Psoas muscle (tissue), 8 donors: ENCODE measurements around the gene CDKN2B-AS1. TPM values are rescaled to one million over a fixed set of nuclear protein-coding genes. Genes with fewer than 3 reads are reported as not detected.
A peak's percentile ranks its signal among the peaks of the same experiment; 100 is the strongest.
"Not testable (repeated sequence)": the region's sequence is repeated elsewhere in the genome, so short reads cannot be mapped to it uniquely, and the experiment has no call there.

Source experiments
- ATAC-seq, 4 donors: fragments of 200-7000 bp; cut with Tn5 transposase; one replicate each; pipeline ENCODE4 v1.9.1; 2020; ENCODE audit warnings: moderate library complexity in 3 of 4, mild to moderate bottlenecking in 2 of 4
- DNase-seq, 2 donors: peaks; one replicate each; pipeline ENCODE4 v3.0.0-alpha.2; 2020
- H3K27ac ChIP-seq: fragments of 200-600 bp; one replicate; pipeline ENCODE4 v1.8.0; 2022
- H3K27me3 ChIP-seq, 3 donors: fragments of 200-600 bp in 1 of 3; one replicate each; pipeline versions ENCODE4 v1.6.1 to v1.8.0; 2013 to 2022; ENCODE audit warnings: low read length in 2 of 3, mild to moderate bottlenecking in 2 of 3, moderate library complexity in 1 of 3; ENCODE audit not compliant: insufficient read depth in 3 of 3
- H3K36me3 ChIP-seq, 2 donors: fragments of 200-600 bp in 1 of 2; one replicate each; pipeline versions ENCODE4 v1.6.1 to v1.8.0; 2013 to 2022; ENCODE audit warnings: low read depth in 1 of 2, mild to moderate bottlenecking in 1 of 2, moderate library complexity in 1 of 2; ENCODE audit not compliant: insufficient read depth in 1 of 2
- H3K4me1 ChIP-seq: fragments of 200-600 bp; one replicate; pipeline ENCODE4 v1.8.0; 2022
- H3K4me3 ChIP-seq: fragments of 200-600 bp; one replicate; pipeline ENCODE4 v1.8.0; 2022; ENCODE audit warnings: mild to moderate bottlenecking
- H3K9me3 ChIP-seq: fragments of 200-600 bp; one replicate; pipeline ENCODE4 v1.8.0; 2022
- WGBS, 3 donors: extraction: QIAGEN DNeasy Blood & Tissue Kit; methylation state at CpG; one replicate each; pipeline versions ENCODE4 v1.1.6 to v1.1.7; 2013; 5-methylcytosine and 5-hydroxymethylcytosine counted together
- intact Hi-C, 2 donors: fragments of 100-400 bp; cut with DNase I; formaldehyde crosslinking; loops; one replicate each; pipeline versions ENCODE4 v1.11.0 to v1.14.2; 2022
- long read RNA-seq, 2 donors: library from polyadenylated mRNA; unstranded; transcript quantifications; one replicate each; pipeline ENCODE4 v2.0.0, GENCODE V29; 2021
- polyA plus RNA-seq, 3 donors: library from polyadenylated mRNA; stranded (reverse); fragments of 200-250 nt; gene quantifications; one replicate each; pipeline ENCODE4 v1.2.3, GENCODE V29; 2013
- total RNA-seq, 4 donors: library from RNA; stranded (reverse); fragmentation: NEBNext Ultra II Directional in 2 of 4; extraction: Animal tissue kit (Norgen Biotek cat#: 25700) in 2 of 4; gene quantifications; one replicate each; pipeline versions ENCODE4 v1.2.1 to v1.2.4, GENCODE V29; 2021 to 2023
- TF ChIP-seq, protein P1 (sequence below): fragments of 200-600 bp; IDR thresholded peaks from one replicate; pipeline ENCODE4 v1.8.0; 2022; ENCODE audit warnings: antibody characterized with exemption
- donor health status: healthy with polysubstance abuse.
- donor health status: DM: no; HTN: no; CAD: no; lungs with moderate emphysema.
- donor health status: Bipolar disorder and iron deficiency.
- donor health status: healthy.
- donor health status: DM: yes; HTN: yes; CAD: no.
- donor health status: DM: no; HTN: no; CAD: no.
- donor health status: DM: no; HTN: no; CAD: no.
- donor health status: DM: yes; HTN: yes; CAD: no.

CDKN2B-AS1 gene
- under 1 TPM in 1 of 4 donors, not detected in 3; 0.40 TPM for total RNA-seq
- polyA plus RNA-seq: not detected
- long read RNA-seq, donor 1: 0 reads
- long read RNA-seq, donor 2, partial matches to known transcripts: 0 of 1 reads
- long read RNA-seq, donor 2, other reads (novel, unspliced or antisense): 1 of 1 reads

DNA sequence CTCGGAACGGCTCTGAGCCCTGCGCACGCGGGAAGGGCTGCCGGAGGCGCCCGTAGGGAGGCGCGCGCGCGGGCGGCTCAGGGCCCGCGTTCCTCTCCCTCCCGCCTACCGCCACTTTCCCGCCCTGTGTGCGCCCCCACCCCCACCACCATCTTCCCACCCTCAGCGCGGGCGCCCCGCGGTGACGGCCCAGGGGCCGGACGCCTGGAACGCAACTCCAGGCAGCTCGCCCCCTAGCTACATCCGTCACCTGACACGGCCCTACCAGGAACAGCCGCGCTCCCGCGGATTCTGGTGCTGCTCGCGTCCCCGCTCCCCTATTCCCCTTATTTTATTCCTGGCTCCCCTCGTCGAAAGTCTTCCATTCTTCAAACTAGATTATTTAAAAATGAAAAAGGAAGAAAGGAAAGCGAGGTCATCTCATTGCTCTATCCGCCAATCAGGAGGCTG is at the start of gene CDKN2B-AS1:
Gene CDKN2B-AS1, plus strand, starts transcription at position 236 of the 450 bp plus-strand sequence.
- DNase-seq (peak; percentile 41 to 63), ATAC-seq (peak; percentile 59 to 73 (median 68))
- 0% methylated on average over 16 to 43 of the region's 43 CpGs for WGBS, 3 donors
- Histone ChIP-seq H3K27ac (peak within 1 kb of the TSS; percentile 60), H3K27me3 (peaks cover 0 to 29% (median 13%) of the 10 kb centered on the region in 3 donors), H3K9me3 (no peaks in the 10 kb centered on the region), H3K4me1 (peaks cover 5% of the 10 kb centered on the region), H3K36me3 (no peaks in the 10 kb centered on the region), H3K4me3 (peak within 1 kb of the TSS; percentile 98)
- TF ChIP-seq, protein P1, sequence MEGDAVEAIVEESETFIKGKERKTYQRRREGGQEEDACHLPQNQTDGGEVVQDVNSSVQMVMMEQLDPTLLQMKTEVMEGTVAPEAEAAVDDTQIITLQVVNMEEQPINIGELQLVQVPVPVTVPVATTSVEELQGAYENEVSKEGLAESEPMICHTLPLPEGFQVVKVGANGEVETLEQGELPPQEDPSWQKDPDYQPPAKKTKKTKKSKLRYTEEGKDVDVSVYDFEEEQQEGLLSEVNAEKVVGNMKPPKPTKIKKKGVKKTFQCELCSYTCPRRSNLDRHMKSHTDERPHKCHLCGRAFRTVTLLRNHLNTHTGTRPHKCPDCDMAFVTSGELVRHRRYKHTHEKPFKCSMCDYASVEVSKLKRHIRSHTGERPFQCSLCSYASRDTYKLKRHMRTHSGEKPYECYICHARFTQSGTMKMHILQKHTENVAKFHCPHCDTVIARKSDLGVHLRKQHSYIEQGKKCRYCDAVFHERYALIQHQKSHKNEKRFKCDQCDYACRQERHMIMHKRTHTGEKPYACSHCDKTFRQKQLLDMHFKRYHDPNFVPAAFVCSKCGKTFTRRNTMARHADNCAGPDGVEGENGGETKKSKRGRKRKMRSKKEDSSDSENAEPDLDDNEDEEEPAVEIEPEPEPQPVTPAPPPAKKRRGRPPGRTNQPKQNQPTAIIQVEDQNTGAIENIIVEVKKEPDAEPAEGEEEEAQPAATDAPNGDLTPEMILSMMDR: no peak
- intact Hi-C loops: loop anchor here in 1 of 2 donors (10.0 kb wide), 2 partner anchors 60 to 120 kb away; no protein-coding TSS in a partner anchor

DNA sequence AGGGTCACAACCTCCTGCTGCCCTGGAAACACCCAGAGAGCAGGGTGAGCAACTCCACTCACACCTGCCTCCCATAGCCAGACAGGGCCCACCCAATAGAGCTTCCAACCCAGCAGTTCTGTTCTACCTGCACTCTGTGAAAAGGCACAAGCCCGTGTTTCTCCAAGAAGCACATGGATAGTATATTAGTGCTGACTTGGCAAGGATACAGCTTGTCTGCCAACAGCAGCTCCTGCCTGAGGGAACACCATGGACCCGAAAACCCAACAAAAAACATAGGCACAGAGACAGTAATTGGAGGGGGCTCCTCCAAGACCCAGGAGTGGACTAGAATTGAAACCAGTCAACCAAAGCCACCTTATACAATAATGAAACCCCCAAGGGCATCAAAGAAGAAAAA is 49.0 kb upstream of the CDKN2B-AS1 start:
- no peak for ATAC-seq
- no peak for DNase-seq
- intact Hi-C loops: no loop called here
- no peak overlapping the region for H3K27ac ChIP-seq
- H3K27me3 ChIP-seq: peaks cover 0 to 5% (median 0%) of the 10 kb centered on the region in 3 donors
- H3K4me1 ChIP-seq: no peaks in the 10 kb centered on the region
- no peaks in the 10 kb centered on the region for H3K9me3 ChIP-seq
- 84 to 92% (median 86%) methylated on average over 2 of the region's 2 CpGs for WGBS, 3 donors
- TF ChIP-seq, protein P1: no peak
- no peaks in the 10 kb centered on the region for H3K36me3 ChIP-seq
- no peak overlapping the region for H3K4me3 ChIP-seq

DNA sequence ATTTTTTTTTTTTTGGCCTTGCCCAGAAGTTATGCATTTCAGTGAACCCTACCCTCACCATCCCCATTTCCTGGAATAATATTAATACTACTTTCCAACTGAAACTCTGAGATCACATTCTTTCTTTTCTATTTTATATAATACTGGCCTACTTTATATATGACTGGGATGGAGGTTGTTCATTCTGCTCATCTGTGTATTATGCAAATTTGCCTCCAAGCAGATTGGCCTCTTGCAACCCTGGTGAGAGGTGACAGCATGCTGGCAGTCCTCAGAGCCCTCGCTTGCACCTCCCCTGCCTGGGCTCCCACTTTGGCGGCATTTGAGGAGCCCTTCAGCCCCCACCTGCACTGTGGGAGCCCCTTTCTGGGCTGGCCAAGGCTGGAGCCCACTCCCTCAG is 35.8 kb upstream of the CDKN2B-AS1 start:
- peaks cover 0 to 23% (median 2%) of the 10 kb centered on the region in 3 donors for H3K27me3 ChIP-seq
- no peak for DNase-seq
- WGBS, 3 donors: 77 to 88% (median 85%) methylated on average over 2 of the region's 2 CpGs
- H3K9me3 ChIP-seq: no peaks in the 10 kb centered on the region
- ATAC-seq: no peak
- intact Hi-C loops: no loop called here
- no peak overlapping the region for H3K4me3 ChIP-seq
- TF ChIP-seq, protein P1: no peak
- H3K4me1 ChIP-seq: no peaks in the 10 kb centered on the region
- no peaks in the 10 kb centered on the region for H3K36me3 ChIP-seq
- H3K27ac ChIP-seq: no peak overlapping the region

DNA sequence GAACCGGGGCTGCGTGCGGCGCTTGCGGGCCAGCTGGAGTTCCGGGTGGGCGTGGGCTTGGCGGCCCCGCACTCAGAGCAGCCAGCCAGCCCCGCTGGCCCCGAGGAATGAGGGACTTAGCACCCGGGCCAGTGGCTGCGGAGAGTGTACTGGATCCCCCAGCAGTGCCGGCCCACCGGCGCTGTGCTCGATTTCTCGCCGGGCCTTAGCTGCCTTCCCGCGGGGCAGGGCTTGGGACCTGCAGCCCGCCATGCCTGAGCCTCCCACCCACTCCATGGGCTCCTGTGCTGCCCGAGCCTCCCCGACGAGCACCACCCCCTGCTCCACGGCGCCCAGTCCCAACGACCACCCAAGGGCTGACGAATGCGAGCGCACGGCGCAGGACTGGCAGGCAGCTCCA is 35.3 kb upstream of the CDKN2B-AS1 start:
- H3K9me3 ChIP-seq, ATAC-seq, H3K27ac ChIP-seq, H3K4me1 ChIP-seq, H3K36me3 ChIP-seq, intact Hi-C loops, H3K4me3 ChIP-seq, DNase-seq: not testable (repeated sequence)
- H3K27me3 ChIP-seq: peaks cover 0 to 28% (median 2%) of the 10 kb centered on the region in 3 donors
- 88 to 95% (median 93%) methylated on average over 6 to 32 of the region's 33 CpGs for WGBS, 3 donors

DNA sequence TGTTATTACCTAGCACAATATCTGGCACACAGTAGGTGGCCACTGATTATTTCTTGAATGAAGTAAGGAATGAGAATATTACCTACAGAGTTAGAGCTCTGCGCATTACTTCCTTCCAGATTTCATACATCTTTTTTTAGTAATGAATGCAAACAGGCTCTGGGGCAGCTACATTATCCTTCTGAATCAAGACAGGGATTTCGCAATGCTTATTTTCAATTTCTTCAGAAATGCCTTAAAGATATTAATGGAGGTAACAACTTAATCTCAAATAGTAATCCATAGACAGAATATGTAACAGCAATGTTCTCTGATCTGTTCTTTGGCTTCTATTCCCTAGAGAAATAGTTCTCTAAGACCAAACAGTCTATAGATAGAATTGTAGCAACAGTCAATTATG is 33.0 kb upstream of the CDKN2B-AS1 start:
- no peaks in the 10 kb centered on the region for H3K36me3 ChIP-seq
- no peaks in the 10 kb centered on the region for H3K9me3 ChIP-seq
- intact Hi-C loops: no loop called here
- ATAC-seq (no peak), DNase-seq (no peak)
- H3K4me1 ChIP-seq: peaks cover 7% of the 10 kb centered on the region
- 87 to 95% (median 90%) methylated on average over 2 of the region's 2 CpGs for WGBS, 3 donors
- TF ChIP-seq, protein P1: no peak
- peaks cover 5 to 51% (median 16%) of the 10 kb centered on the region in 3 donors for H3K27me3 ChIP-seq
- no peak overlapping the region for H3K27ac ChIP-seq
- H3K4me3 ChIP-seq: no peak overlapping the region
